Amniotic epithelial cell (primary cell): ENCODE data around the gene TSSK2.

Source experiments
- DNase-seq: peaks from one replicate; pipeline ENCODE4 v3.0.0-alpha.2; 2010; ENCODE audit warnings: low read depth

The TSSK2 gene

GRCh38 chr22:19106886-19107729 lies 24.0 kb upstream of the TSSK2 start:
- DNase-seq: no peak

DNA sequence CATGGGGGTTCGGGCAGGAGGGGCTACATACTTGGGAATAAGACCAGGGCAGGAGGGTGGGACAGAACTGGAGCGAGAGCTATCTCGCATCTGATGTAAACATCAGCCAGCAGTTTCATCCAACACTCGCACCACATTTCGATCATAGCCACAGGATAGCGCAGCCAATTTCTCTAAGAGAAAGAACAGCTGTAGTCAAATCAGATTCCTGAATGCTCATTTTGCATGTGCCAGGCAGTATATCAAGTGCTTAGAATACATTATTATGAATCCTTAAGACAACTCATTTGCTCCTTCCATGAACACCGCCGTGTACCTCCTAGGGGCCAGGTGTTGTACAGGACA lies 23.4 kb upstream of the TSSK2 start:
- DNase-seq: no peak

- peak; percentile 39 for DNase-seq
Measured at GRCh38 chr22:19108807-19109197, 22.3 kb upstream of the TSSK2 start.

GRCh38 chr22:19109198-19110063 lies 21.7 kb upstream of the TSSK2 start:
- DNase-seq: peak; percentile 95

DNA sequence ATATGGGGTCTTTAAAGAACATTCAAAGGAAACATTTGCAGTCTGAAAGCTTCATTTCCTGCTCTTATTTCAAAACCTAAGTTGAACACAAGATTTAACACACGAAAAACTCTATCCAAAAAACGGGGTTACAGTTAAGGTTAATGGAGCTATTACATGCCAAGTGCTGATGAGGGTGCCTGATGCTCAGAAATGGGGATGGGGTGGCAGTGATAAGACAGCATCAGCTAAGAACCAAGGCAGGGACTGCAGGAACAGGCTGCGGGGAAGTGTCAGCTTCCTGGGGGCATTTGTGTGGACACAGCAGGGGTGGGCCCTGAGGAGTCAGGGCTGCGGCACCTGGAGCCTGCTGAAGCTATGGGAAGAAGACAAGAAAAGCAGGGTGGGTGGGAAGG lies 21.0 kb upstream of the TSSK2 start:
- no peak for DNase-seq

GRCh38 chr22:19110646-19111045 lies 20.5 kb upstream of the TSSK2 start:
- no peak for DNase-seq

DNA sequence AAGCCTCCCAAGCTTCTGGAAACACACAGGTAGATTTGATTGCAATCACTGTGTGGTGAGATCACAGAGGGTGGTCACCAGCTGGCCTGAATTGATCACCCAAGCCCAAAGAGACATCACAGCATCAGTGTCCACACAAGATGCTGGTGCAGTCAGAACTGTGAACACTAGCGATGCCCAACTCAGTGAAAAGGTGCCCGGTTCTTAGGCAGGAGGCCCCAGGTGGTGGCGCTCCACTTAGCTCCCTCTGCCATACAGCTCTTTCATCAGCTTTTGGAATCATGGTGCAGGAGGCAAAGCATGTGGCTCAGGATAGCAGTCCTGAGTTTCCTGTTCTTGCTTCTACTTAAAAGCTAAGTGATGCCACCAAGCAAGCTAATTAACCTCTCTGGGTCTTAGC lies 20.0 kb upstream of the TSSK2 start:
- no peak for DNase-seq

DNA sequence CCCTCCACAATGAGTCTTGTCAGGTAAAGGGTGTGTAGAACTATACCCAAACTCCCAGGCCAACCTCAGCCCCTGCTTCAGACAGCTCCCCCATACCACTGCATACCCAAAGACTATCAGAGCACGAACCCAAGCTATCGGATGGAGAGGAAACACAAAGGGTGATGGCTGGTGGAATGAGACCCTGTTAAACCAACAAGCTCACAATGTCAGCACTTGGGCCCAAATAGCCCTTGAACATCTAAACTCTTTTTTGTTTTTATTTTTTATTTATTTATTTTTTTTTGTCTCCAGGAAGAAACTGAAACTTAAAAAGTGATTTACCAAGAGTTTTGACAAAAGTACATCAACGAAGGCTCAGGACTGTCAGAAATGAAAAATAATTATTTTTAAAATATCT lies 19.5 kb upstream of the TSSK2 start:
- DNase-seq: no peak

DNA sequence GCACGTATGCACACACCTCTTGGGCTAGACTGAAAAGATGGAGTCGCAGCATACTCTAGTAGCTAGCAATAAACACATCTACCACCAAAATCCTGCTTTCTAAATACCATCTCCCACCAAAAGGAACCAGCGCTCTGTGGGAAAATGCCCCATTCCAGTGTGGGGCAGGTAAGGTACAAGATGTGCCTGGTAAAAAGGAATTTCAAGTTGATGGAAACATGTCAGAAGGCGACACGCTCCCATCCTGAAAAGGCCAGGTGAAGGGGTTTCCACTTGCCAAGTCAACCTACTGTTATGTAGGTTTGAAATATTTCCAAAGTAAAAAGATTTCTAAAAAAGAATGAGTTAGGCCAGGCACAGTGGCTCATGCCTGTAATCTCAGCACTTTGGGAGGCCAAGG lies 17.7 kb upstream of the TSSK2 start:
- no peak for DNase-seq

DNA sequence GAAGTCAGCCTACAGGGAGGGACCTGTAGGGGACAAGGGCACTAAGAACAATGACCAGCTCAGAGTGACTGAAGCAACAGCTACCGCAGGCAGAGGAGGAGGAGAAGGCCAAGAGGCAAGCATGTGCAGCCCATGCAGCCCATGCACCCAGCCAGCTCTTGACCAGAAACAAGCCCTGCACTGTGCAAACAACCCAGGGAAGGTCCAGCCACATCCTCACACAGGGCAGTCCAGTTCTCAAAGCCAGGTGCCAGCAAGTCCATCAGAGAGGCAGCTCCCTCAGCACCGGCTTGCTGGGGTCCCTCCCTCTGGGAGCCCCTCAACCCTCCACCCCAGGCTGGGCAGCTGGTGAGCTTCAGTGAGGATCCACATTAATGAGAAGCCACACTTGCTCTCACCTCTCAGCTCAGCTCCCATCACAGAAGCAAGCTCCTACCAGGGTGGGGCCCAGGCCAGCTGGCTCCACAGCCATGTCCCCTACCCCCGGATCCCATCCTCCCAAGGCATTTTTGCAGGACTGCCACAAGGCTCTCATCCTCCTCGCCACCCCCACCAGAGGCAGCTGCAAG lies 16.0 kb upstream of the TSSK2 start:
- no peak for DNase-seq

DNA sequence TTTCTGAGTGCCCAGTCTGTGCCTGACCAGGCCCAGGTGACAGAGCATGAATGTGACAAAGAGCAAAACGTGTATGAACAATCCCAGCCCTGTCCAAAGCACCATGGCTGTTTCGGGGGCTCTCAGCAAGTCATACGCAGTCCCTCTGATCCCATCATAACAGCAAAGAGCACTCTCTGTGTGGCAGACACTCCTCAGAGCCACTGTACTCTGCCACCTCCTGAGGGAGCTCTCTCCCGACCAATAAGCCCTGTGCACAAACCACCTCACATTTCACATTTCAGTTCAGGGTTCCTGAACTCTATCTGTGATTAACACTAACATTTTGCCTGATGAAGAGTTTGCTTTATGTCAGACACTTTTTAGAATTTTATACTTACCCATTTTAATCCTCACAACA lies 15.5 kb upstream of the TSSK2 start:
- DNase-seq: no peak

- DNase-seq: no peak
Measured at GRCh38 chr22:19117111-19117512, 14.0 kb upstream of the TSSK2 start.

DNA sequence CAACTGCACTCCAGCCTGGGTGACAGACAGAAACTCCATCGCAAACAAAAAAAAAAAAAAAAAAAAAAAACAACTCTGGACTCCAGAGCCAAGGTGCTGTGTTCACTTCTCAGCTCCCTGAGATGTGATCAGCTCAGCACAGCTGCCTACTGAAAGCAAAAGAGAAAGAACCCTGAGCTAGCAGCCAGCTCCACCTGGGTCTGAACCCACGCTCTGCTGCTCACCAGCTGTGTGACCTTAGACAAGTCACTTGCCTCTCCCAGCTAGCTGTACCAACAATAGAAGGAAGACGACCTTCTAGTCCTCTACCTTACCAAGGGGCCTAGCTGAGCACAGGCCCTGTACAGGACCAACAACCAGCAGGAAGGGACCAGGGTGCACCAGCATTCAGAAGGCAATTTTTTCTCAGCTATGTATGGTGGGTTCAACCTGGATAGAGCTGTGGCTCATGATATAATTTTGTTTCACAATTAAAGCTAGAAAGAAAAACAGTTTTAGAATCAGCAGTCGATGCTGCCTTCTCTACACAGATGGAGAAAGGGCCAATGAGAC lies 12.7 kb upstream of the TSSK2 start:
- DNase-seq: no peak

DNA sequence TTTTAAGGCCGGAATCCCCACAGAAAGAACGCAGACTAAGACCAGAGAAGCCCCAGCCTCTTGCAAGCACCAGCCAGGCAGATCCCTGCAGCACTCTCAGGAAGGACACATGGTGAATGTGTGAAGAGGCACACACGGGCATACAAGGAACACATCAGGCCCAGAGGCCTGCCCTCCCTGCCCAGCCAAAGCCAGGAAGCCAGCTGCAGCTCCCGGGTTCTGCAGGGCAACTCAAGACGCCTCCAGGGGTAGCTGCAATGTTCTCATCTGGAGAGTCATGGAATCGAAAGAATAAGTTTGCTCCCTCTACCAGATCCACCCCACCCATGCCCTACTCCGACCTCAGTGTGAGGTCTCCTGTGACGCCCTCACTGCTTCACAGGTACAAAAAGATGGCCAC lies 11.2 kb upstream of the TSSK2 start:
- DNase-seq: no peak

DNA sequence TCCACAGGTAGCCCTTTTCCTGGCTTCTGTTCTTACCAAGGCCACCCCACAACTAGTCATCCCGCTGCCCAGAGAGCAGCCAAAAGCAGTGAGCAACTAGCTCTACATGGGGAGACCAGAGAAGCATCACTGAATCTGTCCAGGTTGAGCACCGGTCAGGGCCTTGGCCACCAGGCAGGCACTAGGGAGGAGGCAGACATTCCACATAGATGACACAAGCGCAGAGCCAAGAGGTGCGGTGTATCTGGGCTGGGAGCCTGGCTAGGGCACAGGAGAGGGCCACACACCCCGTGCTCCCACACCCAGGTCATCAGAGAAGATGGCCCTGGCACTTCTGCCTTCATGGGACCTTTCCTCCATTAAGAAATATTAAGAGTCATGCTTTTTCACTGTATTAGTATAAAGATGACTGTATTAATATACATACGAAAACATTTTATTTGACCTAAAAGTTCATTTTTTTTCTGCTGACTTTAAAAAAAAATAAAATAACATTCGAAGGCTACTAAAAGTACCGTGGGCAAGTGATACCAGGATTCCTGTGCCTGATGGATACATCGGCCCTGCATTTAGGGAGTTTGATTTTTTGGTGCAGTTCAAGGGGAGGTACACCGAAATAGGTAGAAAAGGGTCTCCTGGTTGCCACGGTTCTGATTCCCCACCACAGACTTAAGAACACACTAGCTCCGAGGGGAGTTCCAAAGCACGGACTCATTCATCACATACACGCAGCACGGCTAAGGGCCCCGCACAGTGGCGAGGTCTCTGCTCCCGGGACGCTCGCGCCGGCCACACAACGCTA lies 10.1 kb upstream of the TSSK2 start:
- peak; percentile 39 for DNase-seq

GRCh38 chr22:19121631-19122142 lies 9.4 kb upstream of the TSSK2 start:
- peak; percentile 21 for DNase-seq

DNA sequence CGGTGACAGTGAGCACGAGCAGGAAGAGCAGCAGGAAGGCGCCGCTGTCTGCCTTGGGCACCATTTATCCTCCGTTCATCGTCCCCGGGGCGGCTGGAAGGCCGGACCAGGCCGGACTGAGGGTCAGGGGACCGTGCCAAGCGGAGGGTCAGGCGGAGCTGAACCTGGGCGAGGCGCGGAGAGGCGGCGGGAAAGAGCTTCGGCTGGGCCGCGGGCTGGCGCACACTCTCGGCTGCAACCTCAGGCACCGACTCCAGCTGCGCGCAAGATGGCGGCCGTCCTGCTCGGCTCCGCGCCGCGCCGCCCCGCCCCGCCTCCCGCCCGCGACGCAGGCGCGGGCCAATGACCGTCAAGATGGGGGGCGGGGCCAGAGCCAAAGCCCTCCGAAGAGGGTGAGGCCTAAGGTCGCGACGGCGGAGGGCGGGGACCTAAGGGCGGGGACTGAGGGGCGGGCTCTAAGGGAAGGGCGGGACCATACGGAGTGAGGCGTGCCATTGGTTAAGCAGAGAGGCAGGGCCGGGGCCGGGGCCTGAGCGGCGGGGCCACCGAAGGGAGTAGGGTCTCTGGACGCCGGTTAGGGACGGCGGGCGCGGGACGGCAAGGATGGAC lies 8.9 kb upstream of the TSSK2 start, which contains the start of gene DGCR2:
Gene DGCR2, minus strand, starts transcription at position 270 of the 609 bp plus-strand sequence. Its CDS starts 206 bp downstream, at position 64.
- peak; percentile 91 for DNase-seq

GRCh38 chr22:19122752-19123492 lies 8.2 kb upstream of the TSSK2 start:
- no peak for DNase-seq

DNA sequence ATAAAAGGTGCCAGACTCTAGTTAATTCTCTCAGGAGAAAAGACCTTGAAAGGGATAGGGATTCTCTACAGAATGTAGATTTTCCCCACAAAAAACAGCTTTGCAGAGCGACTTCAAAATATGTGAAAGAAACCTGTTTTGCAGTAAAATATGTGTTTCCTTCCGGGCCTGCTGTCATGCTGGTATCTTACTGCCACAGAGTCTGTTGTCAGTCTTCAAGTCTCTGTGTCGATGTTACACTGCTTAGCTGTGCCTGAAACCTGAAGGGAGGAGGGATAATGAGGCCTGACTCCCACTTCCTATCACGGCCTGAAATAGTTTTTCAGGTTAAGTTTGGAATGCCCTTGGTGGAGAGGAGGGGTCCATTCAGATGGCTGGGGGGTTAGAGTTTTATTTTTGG lies 7.2 kb upstream of the TSSK2 start:
- DNase-seq: no peak

- DNase-seq: no peak
Measured at GRCh38 chr22:19124377-19124776, 6.7 kb upstream of the TSSK2 start.
